Endothelial cell of umbilical vein (primary cell): ENCODE data around the gene INTS11.

Experiments
- EZH2 ChIP-seq: IDR thresholded peaks from 2 replicates; pipeline ENCODE4 v1.6.1; 2012; ENCODE audit warnings: borderline replicate concordance, low read depth, mild to moderate bottlenecking, moderate library complexity, low read length, inconsistent platforms; ENCODE audit not compliant: severe bottlenecking
- FOS ChIP-seq: IDR thresholded peaks from 2 replicates; pipeline ENCODE4 v1.6.1; 2011; ENCODE audit warnings: mild to moderate bottlenecking, low read length, moderate library complexity, borderline replicate concordance; ENCODE audit not compliant: insufficient read depth
- JUN ChIP-seq: IDR thresholded peaks from 2 replicates; pipeline ENCODE4 v1.6.1; 2011; ENCODE audit warnings: borderline replicate concordance, low read depth; ENCODE audit not compliant: insufficient read length, insufficient read depth
- MAX ChIP-seq: IDR thresholded peaks from 2 replicates; pipeline ENCODE4 v1.6.1; 2011; ENCODE audit not compliant: insufficient read depth, insufficient read length
- MYC ChIP-seq: IDR thresholded peaks from one replicate; pipeline ENCODE4 v1.6.1; 2011; ENCODE audit warnings: mild to moderate bottlenecking, low read depth, low read length
- POLR2A ChIP-seq: IDR thresholded peaks from 2 replicates; pipeline ENCODE4 v1.6.1; 2012; ENCODE audit warnings: low read depth, mild to moderate bottlenecking, control low read depth, low read length
- POLR2AphosphoS5 ChIP-seq: IDR thresholded peaks from 2 replicates; pipeline ENCODE4 v1.6.1; 2012; ENCODE audit warnings: low read depth, mild to moderate bottlenecking, control low read depth, low read length, moderate library complexity; ENCODE audit not compliant: insufficient read depth
- TF ChIP-seq, protein P1 (sequence below), 2 donors: IDR thresholded peaks; 1 replicate in 1 of 2; 2 replicates in 1 of 2; pipeline ENCODE4 v1.5.1; 2011; ENCODE audit warnings: low read length in 2 of 2, mild to moderate bottlenecking in 2 of 2, moderate library complexity in 2 of 2, control low read depth in 1 of 2, inconsistent platforms in 1 of 2, low read depth in 1 of 2; ENCODE audit not compliant: insufficient read depth in 1 of 2; ENCODE audit errors: extremely low read depth in 1 of 2

GRCh38 chr1:1347026-1347595, 22.7 kb upstream of the INTS11 start:
- TF ChIP-seq, protein P1, sequence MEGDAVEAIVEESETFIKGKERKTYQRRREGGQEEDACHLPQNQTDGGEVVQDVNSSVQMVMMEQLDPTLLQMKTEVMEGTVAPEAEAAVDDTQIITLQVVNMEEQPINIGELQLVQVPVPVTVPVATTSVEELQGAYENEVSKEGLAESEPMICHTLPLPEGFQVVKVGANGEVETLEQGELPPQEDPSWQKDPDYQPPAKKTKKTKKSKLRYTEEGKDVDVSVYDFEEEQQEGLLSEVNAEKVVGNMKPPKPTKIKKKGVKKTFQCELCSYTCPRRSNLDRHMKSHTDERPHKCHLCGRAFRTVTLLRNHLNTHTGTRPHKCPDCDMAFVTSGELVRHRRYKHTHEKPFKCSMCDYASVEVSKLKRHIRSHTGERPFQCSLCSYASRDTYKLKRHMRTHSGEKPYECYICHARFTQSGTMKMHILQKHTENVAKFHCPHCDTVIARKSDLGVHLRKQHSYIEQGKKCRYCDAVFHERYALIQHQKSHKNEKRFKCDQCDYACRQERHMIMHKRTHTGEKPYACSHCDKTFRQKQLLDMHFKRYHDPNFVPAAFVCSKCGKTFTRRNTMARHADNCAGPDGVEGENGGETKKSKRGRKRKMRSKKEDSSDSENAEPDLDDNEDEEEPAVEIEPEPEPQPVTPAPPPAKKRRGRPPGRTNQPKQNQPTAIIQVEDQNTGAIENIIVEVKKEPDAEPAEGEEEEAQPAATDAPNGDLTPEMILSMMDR (IDR thresholded peaks at IDR 0.05; ENCODE audit: extremely low read depth in 1 of 2, insufficient read depth in 1 of 2, low read depth in 1 of 2, low read length in 2 of 2), result no peak
- TF ChIP-seq POLR2AphosphoS5 (no peak), POLR2A (no peak), EZH2 (no peak), JUN (no peak), MAX (no peak), FOS (no peak), MYC (no peak)
